HCT116 (cell line): ENCODE measurements around the gene GLDN. TPM values are rescaled to one million over a fixed set of nuclear protein-coding genes. Genes with fewer than 3 reads are reported as not detected.

ENCODE experiments used
- ATAC-seq: fragments of 200-7000 bp; cut with Tn5 transposase; 2 replicates; pipeline ENCODE4 v1.9.1; 2020; ENCODE audit warnings: mild to moderate bottlenecking, moderate library complexity
- BruUV-seq: library from RNA; stranded (reverse); fragments of 400-500 nt; replicated peaks from 2 replicates; lab custom pipeline; 2021; lab: Mats Ljungman, UMichigan
- CTCF ChIA-PET: fragments of 300-600 bp; sonication (Branson Sonifier 250); formaldehyde crosslinking; loops from one replicate; lab custom pipeline; 2021; ENCODE audit warnings: antibody characterized with exemption; lab: Charles Lee
- POLR2A ChIA-PET: fragments of 300-600, 350-600 bp; sonication (Branson Sonifier 250); formaldehyde crosslinking; loops from one replicate; lab custom pipeline; 2021; ENCODE audit warnings: antibody characterized with exemption; lab: Charles Lee
- RAD21 ChIA-PET, 2 experiments: fragments of 300-600 bp; sonication (Branson Sonifier 250); formaldehyde crosslinking; loops; one replicate each; lab custom pipeline; 2023; ENCODE audit warnings: low total read pairs in 2 of 2; ENCODE audit not compliant: uncharacterized antibody in 2 of 2, unreplicated experiment in 2 of 2, low non-redundant PET in 1 of 2; lab: Charles Lee
- DNase-seq: peaks from one replicate; pipeline ENCODE4 v3.0.0-alpha.2; 2010; ENCODE audit warnings: low read depth, low spot score
- H2AFZ ChIP-seq: fragments of 200-600 bp; shearing (Covaris generic), sonication (generic); 2 replicates; pipeline ENCODE4 v1.6.1; 2017; ENCODE audit warnings: low read depth, mixed run types, mixed read lengths, antibody characterized with exemption, low read length; ENCODE audit not compliant: poor library complexity, severe bottlenecking
- H3K27ac ChIP-seq: 2 replicates; pipeline ENCODE4 v1.5.1; 2012; ENCODE audit warnings: low read depth, low read length
- H3K27me3 ChIP-seq: fragments of 200-600 bp; sonication (generic); 2 replicates; pipeline ENCODE4 v1.6.1; 2016; ENCODE audit warnings: mixed run types, low read length, mixed read lengths; ENCODE audit not compliant: insufficient read depth
- H3K36me3 ChIP-seq, 2 experiments: fragments of 200-500 bp in 1 of 2; fragments of 200-600 bp in 1 of 2; sonication (Bioruptor generic) in 1 of 2; sonication (generic) in 1 of 2; 2 replicates each; pipeline versions ENCODE4 v1.5.1 to v1.6.1; 2014 to 2016; ENCODE audit warnings: low read length in 2 of 2, inconsistent platforms in 1 of 2, mixed read lengths in 1 of 2, mixed run types in 1 of 2; ENCODE audit not compliant: insufficient read depth in 2 of 2, control insufficient read depth in 1 of 2
- H3K4me1 ChIP-seq, 2 experiments: fragments of 200-600 bp in 1 of 2; sonication (generic) in 1 of 2; 2 replicates each; pipeline versions ENCODE4 v1.5.1 to v1.6.1; 2012 to 2017; ENCODE audit warnings: low read length in 2 of 2, inconsistent platforms in 1 of 2, mild to moderate bottlenecking in 1 of 2, mixed read lengths in 1 of 2, mixed run types in 1 of 2, moderate library complexity in 1 of 2; ENCODE audit not compliant: insufficient read depth in 2 of 2, control insufficient read depth in 1 of 2
- H3K4me2 ChIP-seq: fragments of 200-600 bp; sonication (generic); 2 replicates; pipeline ENCODE4 v1.6.1; 2017; ENCODE audit warnings: mixed run types, low read length, mixed read lengths
- H3K4me3 ChIP-seq, 2 experiments: fragments of 200-600 bp in 1 of 2; sonication (generic) in 1 of 2; replicated peaks in 1 of 2; 2 replicates each; pipeline ENCODE4 v1.5.1; 2011 to 2016; ENCODE audit warnings: low read length in 2 of 2, control low read depth in 1 of 2, low read depth in 1 of 2, mild to moderate bottlenecking in 1 of 2, mixed read lengths in 1 of 2, mixed run types in 1 of 2
- H3K79me2 ChIP-seq: fragments of 200-600 bp; sonication (generic); 2 replicates; pipeline ENCODE4 v1.6.1; 2017; ENCODE audit warnings: mild to moderate bottlenecking, mixed run types, low read length, moderate library complexity, mixed read lengths; ENCODE audit not compliant: insufficient read depth
- H3K9ac ChIP-seq: fragments of 200-600 bp; sonication (generic); 2 replicates; pipeline ENCODE4 v1.6.1; 2016; ENCODE audit warnings: low read length, mixed read lengths
- H3K9me2 ChIP-seq: fragments of 200-600 bp; sonication (generic), shearing (Covaris generic); 2 replicates; pipeline ENCODE4 v1.6.1; 2017; ENCODE audit warnings: mixed run types, mild to moderate bottlenecking, moderate library complexity; ENCODE audit not compliant: insufficient read depth
- H3K9me3 ChIP-seq, 2 experiments: fragments of 200-500 bp in 1 of 2; fragments of 200-600 bp in 1 of 2; sonication (Bioruptor generic) in 1 of 2; sonication (generic) in 1 of 2; 2 replicates each; pipeline ENCODE4 v1.6.1; 2014 to 2017; ENCODE audit warnings: low read length in 2 of 2, mixed read lengths in 2 of 2, inconsistent platforms in 1 of 2, low read depth in 1 of 2, mild to moderate bottlenecking in 1 of 2, mixed run types in 1 of 2, moderate library complexity in 1 of 2; ENCODE audit not compliant: control insufficient read depth in 1 of 2, insufficient read depth in 1 of 2
- H4K20me1 ChIP-seq: fragments of 200-600 bp; sonication (generic), shearing (Covaris generic); 2 replicates; pipeline ENCODE4 v1.6.1; 2017; ENCODE audit warnings: mixed run types, mild to moderate bottlenecking, moderate library complexity; ENCODE audit not compliant: insufficient read depth
- ATF3 ChIP-seq: IDR thresholded peaks from 2 replicates; pipeline ENCODE4 v1.6.1; 2012
- CBX3 ChIP-seq: IDR thresholded peaks from 2 replicates; pipeline ENCODE4 v1.6.1; 2012; ENCODE audit warnings: low read depth
- ELF1 ChIP-seq: IDR thresholded peaks from 2 replicates; pipeline ENCODE4 v1.6.1; 2012; ENCODE audit warnings: low read depth, borderline replicate concordance
- EZH2 ChIP-seq: fragments of 200-600 bp; sonication (generic); IDR thresholded peaks from 2 replicates; pipeline ENCODE4 v1.6.1; 2017; ENCODE audit warnings: antibody characterized with exemption, mixed run types
- POLR2AphosphoS5 ChIP-seq: IDR thresholded peaks from 2 replicates; pipeline ENCODE4 v1.6.1; 2011; ENCODE audit warnings: mild to moderate bottlenecking, low read depth, low read length, moderate library complexity
- RAD21 ChIP-seq: IDR thresholded peaks from 2 replicates; pipeline ENCODE4 v1.6.1; 2012; ENCODE audit warnings: low read depth, mild to moderate bottlenecking
- REST ChIP-seq: IDR thresholded peaks from 2 replicates; pipeline ENCODE4 v1.6.1; 2012; ENCODE audit warnings: low read depth
- SP1 ChIP-seq: IDR thresholded peaks from 2 replicates; pipeline ENCODE4 v1.6.1; 2012; ENCODE audit warnings: low read depth
- ZBTB33 ChIP-seq: IDR thresholded peaks from 2 replicates; pipeline ENCODE4 v1.6.1; 2011; ENCODE audit warnings: mild to moderate bottlenecking, low read length, moderate library complexity; ENCODE audit not compliant: insufficient replicate concordance; ENCODE audit errors: extremely low read depth
- ZFX ChIP-seq: fragments of 450-650 bp; IDR thresholded peaks from 2 replicates; pipeline ENCODE4 v1.6.1; 2017
- intact Hi-C: fragments of 100-400 bp; cut with micrococcal nuclease; formaldehyde crosslinking; loops from 2 replicates; pipeline ENCODE4 v1.10.0; 2022
- total RNA-seq: library from RNA; stranded (reverse); gene quantifications from one replicate; pipeline ENCODE4 v1.2.1, GENCODE V29; 2021; ENCODE audit not compliant: unreplicated experiment

The GLDN gene
- total RNA-seq, 1 experiment from 2014 or later = 3.0 TPM

GRCh38 chr15:51424780-51425179 is 83.3 kb downstream of the GLDN start:
- BruUV-seq = no TSS peak
- no peaks in the 10 kb centered on the region for H3K36me3 ChIP-seq
- RAD21 ChIA-PET = no interaction called here
- H3K9ac ChIP-seq = no peak overlapping the region
- H3K9me3 ChIP-seq = no peaks in the 10 kb centered on the region
- no peak overlapping the region for H2AFZ ChIP-seq
- H4K20me1 ChIP-seq = no peaks in the 10 kb centered on the region
- peaks cover 19 to 25% of the 10 kb centered on the region in 2 experiments for H3K4me1 ChIP-seq
- no peak for TF ChIP-seq ATF3
- no peak for TF ChIP-seq ZBTB33
- no peak for TF ChIP-seq SP1
- TF ChIP-seq CBX3 = no peak
- no peak for TF ChIP-seq ELF1
- H3K9me2 ChIP-seq = no peaks in the 10 kb centered on the region
- POLR2A ChIA-PET = no interaction called here
- ATAC-seq (no peak; the same call in 1 of the 2 replicates), DNase-seq (peak; percentile 13)
- H3K4me2 ChIP-seq = peak overlapping the region; percentile 31
- no peaks in the 10 kb centered on the region for H3K27me3 ChIP-seq
- intact Hi-C loops = no loop called here
- no peaks in the 10 kb centered on the region for H3K79me2 ChIP-seq
- H3K27ac ChIP-seq = no peak overlapping the region
- CTCF ChIA-PET = no interaction called here
- H3K4me3 ChIP-seq = no peak overlapping the region

DNA sequence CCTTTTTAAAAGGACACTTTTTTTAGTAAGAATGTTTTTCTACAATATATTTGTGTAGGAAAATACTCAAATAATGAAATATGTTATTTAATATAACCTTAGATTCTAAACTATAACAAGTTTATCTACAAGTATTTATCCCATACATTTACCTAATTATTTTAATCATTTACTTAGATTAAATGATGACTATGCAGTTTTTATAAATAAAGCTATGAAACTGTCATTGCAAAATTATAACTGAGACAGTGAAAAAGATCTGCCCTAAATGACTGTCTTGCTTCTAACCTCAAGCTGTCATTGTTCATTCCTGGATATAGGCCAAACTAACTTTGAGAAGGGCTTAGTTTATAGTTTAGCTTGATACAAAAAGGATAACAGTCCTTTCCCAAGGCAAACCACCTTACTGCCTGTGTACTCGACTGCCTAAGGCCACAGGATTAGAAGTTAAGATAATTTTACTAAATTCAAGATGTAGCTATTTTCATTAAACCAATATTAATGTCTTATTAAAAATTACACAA is 84.1 kb downstream of the GLDN start:
- Histone ChIP-seq H3K27ac (no peak overlapping the region), H3K4me3 (no peak overlapping the region), H3K9ac (no peak overlapping the region), H3K9me3 (no peaks in the 10 kb centered on the region), H3K9me2 (no peaks in the 10 kb centered on the region), H3K79me2 (no peaks in the 10 kb centered on the region), H4K20me1 (no peaks in the 10 kb centered on the region), H3K4me2 (peak overlapping the region; percentile 38; the same call in 1 of the 2 replicates), H3K4me1 (peaks cover 19 to 25% of the 10 kb centered on the region in 2 experiments), H2AFZ (peak overlapping the region; percentile 79), H3K36me3 (no peaks in the 10 kb centered on the region), H3K27me3 (no peaks in the 10 kb centered on the region)
- DNase-seq (no peak), ATAC-seq (no peak)
- ChIA-PET CTCF (interaction anchor here (1.2 kb wide), 1 partner anchor 24 kb away, joined by 7 read pairs; no protein-coding TSS in a partner anchor), RAD21 (no interaction called here), POLR2A (no interaction called here)
- BruUV-seq = no TSS peak
- intact Hi-C loops = no loop called here
- TF ChIP-seq ZBTB33 (no peak), EZH2 (no peak), POLR2AphosphoS5 (no peak), ZFX (no peak), RAD21 (no peak), REST (no peak), ATF3 (no peak)
